GM10266 (cell line): ENCODE results near the gene COA1.
A peak's percentile ranks its signal among the peaks of the same experiment; 100 is the strongest.

Experiments
- DNase-seq: peaks from one replicate; pipeline ENCODE4 v3.0.0; 2012; ENCODE audit errors: extremely low spot score
- TF ChIP-seq, protein P1 (sequence below): IDR thresholded peaks from 2 replicates; pipeline ENCODE4 v1.5.1; 2012; ENCODE audit warnings: mild to moderate bottlenecking, low read depth; ENCODE audit not compliant: control insufficient read depth, insufficient read depth; ENCODE audit errors: missing control alignments

COA1 gene

DNA sequence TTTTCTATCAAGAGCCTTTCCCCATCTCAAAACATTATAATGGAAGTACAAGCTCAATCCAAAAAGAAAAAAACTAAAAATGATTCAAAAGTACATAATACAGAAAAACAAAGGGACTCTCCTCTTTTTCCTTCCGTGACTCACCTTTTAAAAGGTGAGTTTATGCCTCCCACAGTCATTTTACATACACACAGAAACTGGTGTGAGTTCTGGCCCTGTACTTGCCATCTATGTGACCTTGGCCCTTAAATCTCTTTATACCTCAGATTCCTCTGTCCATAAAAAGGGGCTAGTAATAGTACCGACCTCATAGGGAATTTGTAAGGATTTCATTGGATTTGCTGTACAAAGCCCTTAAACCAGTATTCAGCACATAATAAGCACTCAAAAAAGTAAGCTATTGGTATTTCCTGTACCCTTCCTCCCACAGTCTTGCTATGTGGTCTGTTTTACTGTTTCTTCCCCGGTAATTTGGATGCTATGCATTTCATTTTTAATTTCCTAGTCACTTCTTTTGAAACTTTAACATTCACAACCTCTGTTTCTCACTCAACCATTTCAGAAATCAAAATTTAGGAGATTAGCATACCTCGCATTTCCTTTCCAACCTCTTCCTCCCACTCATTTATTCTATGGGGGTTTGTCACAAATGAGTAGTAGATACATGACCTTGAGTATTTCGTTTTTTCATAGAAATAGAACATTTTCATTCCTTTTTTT lies 107.4 kb downstream of the COA1 start:
- no peak for DNase-seq
- TF ChIP-seq, protein P1, sequence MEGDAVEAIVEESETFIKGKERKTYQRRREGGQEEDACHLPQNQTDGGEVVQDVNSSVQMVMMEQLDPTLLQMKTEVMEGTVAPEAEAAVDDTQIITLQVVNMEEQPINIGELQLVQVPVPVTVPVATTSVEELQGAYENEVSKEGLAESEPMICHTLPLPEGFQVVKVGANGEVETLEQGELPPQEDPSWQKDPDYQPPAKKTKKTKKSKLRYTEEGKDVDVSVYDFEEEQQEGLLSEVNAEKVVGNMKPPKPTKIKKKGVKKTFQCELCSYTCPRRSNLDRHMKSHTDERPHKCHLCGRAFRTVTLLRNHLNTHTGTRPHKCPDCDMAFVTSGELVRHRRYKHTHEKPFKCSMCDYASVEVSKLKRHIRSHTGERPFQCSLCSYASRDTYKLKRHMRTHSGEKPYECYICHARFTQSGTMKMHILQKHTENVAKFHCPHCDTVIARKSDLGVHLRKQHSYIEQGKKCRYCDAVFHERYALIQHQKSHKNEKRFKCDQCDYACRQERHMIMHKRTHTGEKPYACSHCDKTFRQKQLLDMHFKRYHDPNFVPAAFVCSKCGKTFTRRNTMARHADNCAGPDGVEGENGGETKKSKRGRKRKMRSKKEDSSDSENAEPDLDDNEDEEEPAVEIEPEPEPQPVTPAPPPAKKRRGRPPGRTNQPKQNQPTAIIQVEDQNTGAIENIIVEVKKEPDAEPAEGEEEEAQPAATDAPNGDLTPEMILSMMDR, result no peak

DNA sequence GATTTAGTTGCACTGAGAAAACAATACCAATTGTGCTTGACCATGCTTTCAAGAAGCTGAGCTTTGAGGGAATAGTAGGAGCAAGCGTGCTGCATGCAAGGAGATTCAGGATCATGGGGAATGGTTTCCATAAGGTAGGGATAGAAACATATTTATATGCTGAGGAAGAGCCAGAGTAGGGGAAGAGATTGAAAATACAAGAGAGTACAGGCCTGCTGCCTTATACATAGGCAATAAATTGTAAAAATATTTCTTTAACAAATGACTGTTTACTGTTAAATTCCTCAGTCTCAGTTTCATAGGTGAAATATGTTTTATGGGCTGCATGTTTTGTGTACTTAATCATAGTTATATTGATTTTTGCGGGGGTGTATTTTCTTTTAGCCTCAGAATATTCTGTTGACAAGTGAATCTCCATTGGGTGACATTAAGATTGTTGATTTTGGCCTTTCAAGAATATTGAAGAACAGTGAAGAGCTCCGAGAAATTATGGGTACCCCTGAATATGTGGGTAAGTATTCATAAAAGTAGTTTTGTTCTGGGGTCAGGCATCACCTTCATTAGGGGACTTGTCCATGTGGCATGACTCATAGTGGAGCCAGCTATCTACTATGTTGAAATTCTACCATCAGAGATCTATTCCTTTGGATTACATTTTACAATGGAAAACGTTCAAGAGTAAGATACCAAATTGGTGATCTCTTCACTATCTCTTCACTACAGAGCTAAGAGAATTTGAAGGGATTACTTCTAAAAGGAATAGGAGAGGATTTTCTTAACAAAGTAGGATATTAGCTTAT lies 109.9 kb downstream of the COA1 start:
- TF ChIP-seq, protein P1, result no peak
- DNase-seq, result no peak

DNA sequence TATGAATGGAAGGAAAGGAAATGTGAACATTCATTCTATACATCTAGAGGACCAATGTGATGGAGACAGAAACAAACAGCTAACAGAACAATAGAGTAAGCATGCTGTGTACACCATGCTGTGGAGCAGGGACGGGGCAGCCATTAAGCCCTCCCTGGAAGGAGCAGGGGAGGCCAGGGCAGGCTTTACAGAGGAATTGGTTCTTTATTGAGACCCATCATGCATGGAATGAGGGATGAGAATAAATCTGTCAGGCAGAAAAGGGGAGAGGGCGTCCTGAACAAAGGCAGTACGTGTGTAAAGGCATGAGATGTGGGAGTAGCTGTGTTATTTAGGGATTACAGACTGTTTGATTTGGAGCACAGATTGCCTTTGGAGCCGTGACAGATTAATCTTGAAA lies 111.2 kb downstream of the COA1 start:
- TF ChIP-seq, protein P1, result no peak
- DNase-seq, result no peak

GRCh38 chr7:43616977-43617376 lies 112.3 kb downstream of the COA1 start:
- TF ChIP-seq, protein P1, result no peak
- no peak for DNase-seq

- no peak for DNase-seq
- TF ChIP-seq, protein P1, result no peak
Measured at GRCh38 chr7:43615558-43616145, 113.7 kb downstream of the COA1 start.

DNA sequence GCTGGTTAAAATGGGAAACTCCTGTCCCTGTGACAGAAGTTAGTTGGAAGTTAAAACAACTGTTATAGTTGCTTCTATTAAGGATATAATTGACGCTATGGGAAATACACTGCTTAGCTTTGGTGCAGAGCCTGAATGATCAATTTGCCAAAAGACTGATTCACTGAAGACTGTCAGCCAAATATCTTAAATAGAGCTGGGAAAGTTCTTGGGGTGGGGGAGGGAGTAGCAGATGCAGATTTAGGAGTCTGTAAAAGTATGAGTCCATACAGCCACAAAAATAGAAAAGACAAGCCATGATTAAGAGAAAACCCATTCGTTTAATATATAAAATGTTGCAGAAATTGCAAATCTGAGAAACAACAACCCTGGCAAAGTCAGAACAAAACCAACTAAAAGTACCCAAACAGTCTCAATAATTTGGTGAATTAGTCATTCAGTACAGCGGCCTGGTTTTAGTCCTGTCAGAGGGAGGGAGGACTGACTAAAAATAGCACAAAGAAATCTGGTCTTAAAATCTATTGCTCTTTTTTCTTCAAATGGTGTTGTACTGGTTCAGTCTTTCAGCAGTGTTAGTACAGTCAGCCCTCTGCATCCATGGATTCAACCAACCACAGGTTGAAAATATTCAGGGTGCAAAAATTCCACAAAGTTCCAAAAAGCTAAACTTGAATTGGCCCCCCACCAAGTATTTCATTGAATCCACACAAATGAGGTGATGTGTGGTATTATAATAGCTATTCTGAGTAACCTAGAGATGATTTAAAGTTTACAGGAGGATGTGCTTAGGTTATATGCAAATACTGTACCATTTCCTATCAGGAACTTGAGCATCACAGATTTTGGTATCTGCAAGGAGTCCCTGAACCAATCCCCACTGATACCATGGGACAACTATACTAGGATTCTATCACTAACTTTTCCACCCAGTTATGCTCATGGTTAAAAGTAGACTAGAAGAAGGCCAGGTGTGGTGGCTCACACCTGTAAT lies 116.4 kb downstream of the COA1 start:
- DNase-seq, result peak; percentile 25
- TF ChIP-seq, protein P1, result no peak
